PC-3 (cell line): ENCODE data around the gene NGRN. TPM values are rescaled to one million over a fixed set of nuclear protein-coding genes. Genes with fewer than 3 reads are reported as not detected.

Experiments
- ATAC-seq: fragments of 200-7000 bp; cut with Tn5 transposase; 2 replicates; pipeline ENCODE4 v1.9.1; 2020; ENCODE audit warnings: mild to moderate bottlenecking, moderate library complexity
- BruUV-seq: library from RNA; stranded (reverse); fragments of 400-500 nt; replicated peaks from 2 replicates; lab custom pipeline; 2021; lab: Mats Ljungman, UMichigan
- CTCF ChIA-PET: fragments of 300-600 bp; sonication (Branson Sonifier 250); formaldehyde crosslinking; loops from one replicate; lab custom pipeline; 2022; ENCODE audit warnings: antibody characterized with exemption; lab: Charles Lee
- POLR2A ChIA-PET: fragments of 300-600 bp; sonication (Branson Sonifier 250); formaldehyde crosslinking; loops from one replicate; lab custom pipeline; 2022; ENCODE audit warnings: antibody characterized with exemption; ENCODE audit not compliant: unreplicated experiment; lab: Charles Lee
- DNase-seq: peaks from one replicate; pipeline ENCODE4 v3.0.0-alpha.2; 2015
- H2AFZ ChIP-seq: fragments of 300-600 bp; sonication (generic); 2 replicates; pipeline ENCODE4 v1.6.0; 2016; ENCODE audit warnings: antibody characterized with exemption, low read length
- H3F3A ChIP-seq: fragments of 300-600 bp; sonication (generic); one replicate; pipeline ENCODE4 v1.6.0; 2017; ENCODE audit warnings: antibody characterized with exemption, low read length, control low read depth, mild to moderate bottlenecking; ENCODE audit not compliant: unreplicated experiment
- H3K27ac ChIP-seq: fragments of 300-600 bp; sonication (generic); 2 replicates; pipeline ENCODE4 v1.5.1; 2016; ENCODE audit warnings: mild to moderate bottlenecking, low read length
- H3K27me3 ChIP-seq: fragments of 300-600 bp; sonication (generic); 2 replicates; pipeline ENCODE4 v1.6.1; 2016; ENCODE audit warnings: low read length, mixed read lengths
- H3K36me3 ChIP-seq: fragments of 300-600 bp; sonication (generic); 2 replicates; pipeline ENCODE4 v1.6.1; 2016; ENCODE audit warnings: low read depth, mixed run types, low read length, mixed read lengths
- H3K4me1 ChIP-seq: fragments of 300-600 bp; sonication (generic); 2 replicates; pipeline ENCODE4 v1.5.1; 2016; ENCODE audit warnings: low read length; ENCODE audit not compliant: insufficient read depth
- H3K4me2 ChIP-seq: fragments of 300-600 bp; sonication (generic); 2 replicates; pipeline ENCODE4 v1.6.0; 2016; ENCODE audit warnings: low read length
- H3K4me3 ChIP-seq: fragments of 300-600 bp; sonication (generic); 2 replicates; pipeline ENCODE4 v1.5.1; 2016; ENCODE audit warnings: mild to moderate bottlenecking, low read length, mixed read lengths
- H3K79me2 ChIP-seq: fragments of 300-600 bp; sonication (generic); 2 replicates; pipeline ENCODE4 v1.6.1; 2017; ENCODE audit warnings: low read length, mixed read lengths
- H3K9ac ChIP-seq: fragments of 300-600 bp; sonication (generic); 2 replicates; pipeline ENCODE4 v1.6.0; 2016; ENCODE audit warnings: mild to moderate bottlenecking, low read length
- H3K9me2 ChIP-seq: fragments of 300-600 bp; sonication (generic); replicated peaks from 2 replicates; pipeline ENCODE4 v1.6.1; 2016; ENCODE audit warnings: mixed run types, low read length, mixed read lengths
- H3K9me3 ChIP-seq: fragments of 300-600 bp; sonication (generic); 2 replicates; pipeline ENCODE4 v1.6.1; 2016; ENCODE audit warnings: low read length, mixed read lengths
- H4K20me1 ChIP-seq: fragments of 300-600 bp; sonication (generic); 2 replicates; pipeline ENCODE4 v1.6.1; 2016; ENCODE audit warnings: low read length, mixed read lengths
- CTCF ChIP-seq: fragments of 300-600 bp; sonication (generic); conservative IDR thresholded peaks from 2 replicates; pipeline ENCODE4 v1.5.1; 2017; ENCODE audit warnings: antibody characterized with exemption, low read depth, mild to moderate bottlenecking, low read length
- EZH2 ChIP-seq: fragments of 300-600 bp; sonication (generic); IDR thresholded peaks from one replicate; pipeline ENCODE4 v1.6.1; 2017; ENCODE audit warnings: antibody characterized with exemption, mild to moderate bottlenecking, low read length; ENCODE audit not compliant: unreplicated experiment
- EZH2phosphoT487 ChIP-seq: fragments of 300-600 bp; sonication (generic); IDR thresholded peaks from 2 replicates; pipeline ENCODE4 v1.6.1; 2018; ENCODE audit warnings: mild to moderate bottlenecking, antibody characterized with exemption, low read length, borderline replicate concordance
- intact Hi-C: fragments of 100-400 bp; cut with micrococcal nuclease; formaldehyde crosslinking; loops from 2 replicates; pipeline ENCODE4 v1.9.0; 2023
- total RNA-seq: library from RNA; depleted of rRNA; stranded (reverse); fragments of >200 nt; gene quantifications from 2 replicates; pipeline ENCODE4 v1.2.3, GENCODE V29; 2014; rRNA removed

The NGRN gene
- total RNA-seq, 1 experiment from 2014 or later, result 99.3 TPM

- Histone ChIP-seq H3K4me2 (peak overlapping the region; percentile 68), H2AFZ (peak overlapping the region; percentile 74), H3K9ac (peak overlapping the region; percentile 26), H3K4me3 (peak overlapping the region; percentile 28; the same call in 1 of the 2 replicates), H3K4me1 (peaks cover 17% of the 10 kb centered on the region), H3F3A (no peaks in the 10 kb centered on the region), H3K9me2 (no peaks in the 10 kb centered on the region), H3K36me3 (no peaks in the 10 kb centered on the region), H3K27me3 (no peaks in the 10 kb centered on the region), H3K79me2 (no peaks in the 10 kb centered on the region), H3K27ac (no peak overlapping the region), H4K20me1 (no peaks in the 10 kb centered on the region), H3K9me3 (no peaks in the 10 kb centered on the region)
- no TSS peak for BruUV-seq
- TF ChIP-seq EZH2phosphoT487, result no peak
- TF ChIP-seq CTCF, result peak; percentile 97
- POLR2A ChIA-PET, result no interaction called here
- intact Hi-C loops, result loop anchor here (1.0 kb wide), 3 partner anchors 42 to 178 kb away; no protein-coding TSS in a partner anchor
- CTCF ChIA-PET, result interaction anchor here (0.5 to 1.3 kb wide), 19 partner anchors 17 to 177 kb away, joined by 3 to 10 read pairs (median 4); partner anchors contain the start of gene IQGAP1
- ATAC-seq (peak; percentile 93), DNase-seq (peak; percentile 96)
Observed at GRCh38 chr15:90320062-90320884, 54.8 kb downstream of the NGRN start.

GRCh38 chr15:90320885-90321278, 55.4 kb downstream of the NGRN start:
- TF ChIP-seq EZH2phosphoT487 (no peak), CTCF (no peak), EZH2 (no peak)
- intact Hi-C loops, result loop anchor here (1.0 kb wide), 3 partner anchors 41 to 177 kb away; no protein-coding TSS in a partner anchor
- no peak for ATAC-seq
- POLR2A ChIA-PET, result no interaction called here
- no peaks in the 10 kb centered on the region for H3K79me2 ChIP-seq
- no peaks in the 10 kb centered on the region for H3K36me3 ChIP-seq
- H3K27me3 ChIP-seq, result no peaks in the 10 kb centered on the region
- no peaks in the 10 kb centered on the region for H3K9me3 ChIP-seq
- H3K4me1 ChIP-seq, result peaks cover 11% of the 10 kb centered on the region
- H3K4me2 ChIP-seq, result peak overlapping the region; percentile 68; the same call in 1 of the 2 replicates
- CTCF ChIA-PET, result interaction anchor here (1.0 kb wide), 1 partner anchor 162 kb away, joined by 4 read pairs; no protein-coding TSS in a partner anchor
- H4K20me1 ChIP-seq, result no peaks in the 10 kb centered on the region
- H3K9me2 ChIP-seq, result no peaks in the 10 kb centered on the region
- 0 out of 2 replicates have a peak overlapping the region, but pooled peaks have one; percentile 74 for H2AFZ ChIP-seq
- H3K27ac ChIP-seq, result no peak overlapping the region
- DNase-seq, result no peak
- no TSS peak for BruUV-seq
- no peak overlapping the region for H3K4me3 ChIP-seq
- H3F3A ChIP-seq, result no peaks in the 10 kb centered on the region
- no peak overlapping the region for H3K9ac ChIP-seq

Other genes starting within 250 kb of the NGRN start
- gene IDH2, start 163.2 kb upstream of the NGRN start, total RNA-seq, result 80.6 and 94.1 TPM in 2 replicates
- 114 and 175 TPM in 2 replicates for gene SEMA4B, start 64.3 kb upstream of the NGRN start, total RNA-seq
- gene CIB1, start 31.7 kb upstream of the NGRN start, total RNA-seq, result 83.7 and 85.8 TPM in 2 replicates
- gene GDPGP1, start 31.5 kb upstream of the NGRN start, total RNA-seq, result 6.6 and 11.0 TPM in 2 replicates
- gene TTLL13, start 16.1 kb upstream of the NGRN start, total RNA-seq, result not detected in 2 replicates
- gene ZNF774, start 86.6 kb downstream of the NGRN start, total RNA-seq, result 1.1 and 1.9 TPM in 2 replicates
- 139 and 148 TPM in 2 replicates for gene IQGAP1, start 122.6 kb downstream of the NGRN start, total RNA-seq